CD4-positive, alpha-beta memory T cell (primary cell): ENCODE results near the gene PTPN14. TPM values are rescaled to one million over a fixed set of nuclear protein-coding genes. Genes with fewer than 3 reads are reported as not detected.

Experiments
- CTCF ChIA-PET: fragments of 350-600 bp; sonication (Branson Sonifier 250); formaldehyde crosslinking; loops from one replicate; lab custom pipeline; 2021; ENCODE audit warnings: inconsistent platforms; ENCODE audit not compliant: partially characterized antibody; lab: Charles Lee
- POLR2A ChIA-PET: fragments of 350-600 bp; sonication (Branson Sonifier 250); formaldehyde crosslinking; loops from one replicate; lab custom pipeline; 2021; ENCODE audit not compliant: partially characterized antibody; lab: Charles Lee
- DNase-seq, 5 donors: peaks; one replicate each; pipeline versions ENCODE4 v3.0.0 to v3.0.0-alpha.2; 2020 to 2022; ENCODE audit warnings: mixed read lengths in 1 of 5
- H3K27ac ChIP-seq: one replicate; pipeline ENCODE4 v1.7.0; 2013; ENCODE audit warnings: low read depth, low read length
- H3K27me3 ChIP-seq: 2 replicates; pipeline ENCODE4 v1.7.0; 2013; ENCODE audit warnings: mild to moderate bottlenecking, low read length, moderate library complexity; ENCODE audit not compliant: insufficient read depth
- H3K36me3 ChIP-seq: 2 replicates; pipeline ENCODE4 v1.7.0; 2013; ENCODE audit warnings: mild to moderate bottlenecking, low read length, moderate library complexity; ENCODE audit not compliant: insufficient read depth
- H3K4me1 ChIP-seq: 2 replicates; pipeline ENCODE4 v1.7.0; 2013; ENCODE audit warnings: mild to moderate bottlenecking, low read length, moderate library complexity; ENCODE audit not compliant: insufficient read depth
- H3K4me3 ChIP-seq, 2 donors: one replicate each; pipeline ENCODE4 v1.7.0; 2013; ENCODE audit warnings: low read length in 2 of 2, mild to moderate bottlenecking in 1 of 2
- H3K9me3 ChIP-seq, 2 donors: one replicate each; pipeline ENCODE4 v1.7.0; 2013; ENCODE audit warnings: low read length in 2 of 2, control low read depth in 1 of 2; ENCODE audit not compliant: control insufficient read depth in 1 of 2
- H3K27ac Mint-ChIP-seq, 7 donors: one replicate each; pipeline ENCODE4 v1.8.0; 2020 to 2021; ENCODE audit warnings: mixed read lengths in 7 of 7, mild to moderate bottlenecking in 6 of 7, inconsistent platforms in 3 of 7, moderate library complexity in 3 of 7
- H3K27me3 Mint-ChIP-seq, 2 donors: one replicate each; pipeline ENCODE4 v1.8.0; 2020 to 2021; ENCODE audit warnings: mixed read lengths in 2 of 2
- H3K36me3 Mint-ChIP-seq, 2 donors: one replicate each; pipeline ENCODE4 v1.8.0; 2020 to 2021; ENCODE audit warnings: mixed read lengths in 2 of 2, inconsistent platforms in 1 of 2, mild to moderate bottlenecking in 1 of 2
- H3K4me1 Mint-ChIP-seq, 4 donors: one replicate each; pipeline ENCODE4 v1.8.0; 2020 to 2021; ENCODE audit warnings: mixed read lengths in 4 of 4, mild to moderate bottlenecking in 1 of 4
- H3K4me3 Mint-ChIP-seq, 8 donors: one replicate each; pipeline ENCODE4 v1.8.0; 2020 to 2021; ENCODE audit warnings: mixed read lengths in 8 of 8, mild to moderate bottlenecking in 7 of 8, moderate library complexity in 6 of 8, inconsistent platforms in 3 of 8
- H3K9me3 Mint-ChIP-seq, 8 donors: one replicate each; pipeline ENCODE4 v1.8.0; 2020 to 2021; ENCODE audit warnings: mixed read lengths in 8 of 8, mild to moderate bottlenecking in 5 of 8, inconsistent platforms in 3 of 8, moderate library complexity in 1 of 8
- intact Hi-C: fragments of 100-400 bp; cut with micrococcal nuclease; formaldehyde crosslinking; loops from one replicate; pipeline ENCODE4 v1.15.1; 2023
- polyA plus RNA-seq, 2 donors: library from polyadenylated mRNA; unstranded; fragments of 300-500 nt; fragmentation: Illumina TruSeq; gene quantifications; one replicate each; pipeline ENCODE4 v1.2.3, GENCODE V29; 2021
- total RNA-seq, 2 experiments: library from RNA; stranded (reverse); gene quantifications; one replicate each; pipeline ENCODE4 v1.2.3, GENCODE V29; 2021

PTPN14 gene
- total and polyA plus RNA-seq, 4 experiments from 2014 or later: 0.03 to 0.28 (median 0.20) TPM; not detected in 1

DNA sequence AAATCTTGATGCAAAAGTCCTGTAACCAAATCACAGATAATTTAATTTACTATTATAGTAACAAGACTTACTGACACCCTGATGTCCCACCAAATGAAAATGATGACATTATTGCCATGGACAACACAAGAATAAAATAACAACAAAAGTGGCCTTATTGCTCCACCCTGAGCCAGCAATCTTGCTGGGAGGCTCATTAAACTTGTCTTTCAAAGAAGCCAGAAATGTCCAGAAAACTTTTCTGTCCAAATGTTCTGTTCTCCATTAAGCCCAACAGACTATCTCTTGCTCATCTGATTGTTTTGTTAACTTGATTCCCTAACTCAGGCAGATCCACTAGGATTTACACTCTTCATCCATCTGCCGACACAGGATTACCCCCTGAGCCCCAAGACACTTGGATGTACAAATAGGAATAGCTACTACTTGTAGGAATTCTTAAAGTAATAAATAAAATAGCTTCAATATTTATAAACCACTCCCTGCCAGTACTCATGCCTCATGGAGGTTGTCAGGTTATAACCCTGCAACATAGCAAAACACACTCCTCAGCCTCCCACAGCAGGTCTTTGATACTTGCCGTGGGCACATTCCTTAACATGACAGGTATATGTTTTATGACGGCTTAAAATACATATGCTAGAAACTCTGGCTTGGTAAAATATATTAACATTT is 84.9 kb downstream of the PTPN14 start:
- peaks cover 1 to 13% of the 10 kb centered on the region in 2 donors for H3K27me3 Mint-ChIP-seq
- Histone ChIP-seq H3K4me1 (no peaks in the 10 kb centered on the region), H3K27ac (no peak overlapping the region), H3K27me3 (no peaks in the 10 kb centered on the region), H3K36me3 (no peaks in the 10 kb centered on the region), H3K9me3 (no peaks in the 10 kb centered on the region), H3K4me3 (no peak overlapping the region)
- no peaks in the 10 kb centered on the region for H3K4me1 Mint-ChIP-seq
- no peak overlapping the region for H3K27ac Mint-ChIP-seq
- POLR2A ChIA-PET: no interaction called here
- H3K36me3 Mint-ChIP-seq: no peaks in the 10 kb centered on the region
- intact Hi-C loops: no loop called here
- CTCF ChIA-PET: no interaction called here
- no peaks in the 10 kb centered on the region for H3K9me3 Mint-ChIP-seq
- no peak overlapping the region for H3K4me3 Mint-ChIP-seq
- no peak for DNase-seq

- no peak overlapping the region for H3K4me3 ChIP-seq
- ChIA-PET CTCF (no interaction called here), POLR2A (no interaction called here)
- Mint-ChIP-seq H3K27me3 (peaks cover 1 to 8% of the 10 kb centered on the region in 2 donors), H3K27ac (peak overlapping the region in 1 of 7 donors; percentile 30), H3K4me1 (no peaks in the 10 kb centered on the region), H3K36me3 (no peaks in the 10 kb centered on the region), H3K9me3 (no peaks in the 10 kb centered on the region), H3K4me3 (no peak overlapping the region)
- no peaks in the 10 kb centered on the region for H3K36me3 ChIP-seq
- no peaks in the 10 kb centered on the region for H3K4me1 ChIP-seq
- no peaks in the 10 kb centered on the region for H3K9me3 ChIP-seq
- DNase-seq: no peak
- no peaks in the 10 kb centered on the region for H3K27me3 ChIP-seq
- no peak overlapping the region for H3K27ac ChIP-seq
- intact Hi-C loops: no loop called here
These were observed 86.7 kb downstream of the PTPN14 start for GRCh38 chr1:214464445-214465287.

DNA sequence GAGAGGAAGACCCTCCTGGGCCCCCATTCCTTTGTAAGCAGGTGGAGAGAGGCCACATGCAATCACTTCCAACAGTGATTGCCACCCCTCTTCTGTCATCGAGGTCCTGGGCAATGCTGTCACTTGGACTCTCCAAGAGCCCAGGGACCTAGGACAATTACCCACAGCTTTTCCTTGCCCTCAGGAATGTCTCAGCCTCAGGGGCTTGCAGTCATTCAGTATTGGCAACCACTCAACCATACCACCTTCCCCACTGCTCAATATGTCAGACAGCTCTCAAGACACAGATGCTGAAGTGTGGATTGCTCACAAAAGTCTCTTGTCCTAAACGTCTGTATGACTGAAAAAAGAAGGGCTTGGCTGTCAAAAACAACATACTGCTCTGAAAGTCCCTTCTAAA is 87.8 kb downstream of the PTPN14 start:
- Histone ChIP-seq H3K27ac (no peak overlapping the region), H3K27me3 (no peaks in the 10 kb centered on the region), H3K9me3 (no peaks in the 10 kb centered on the region), H3K4me1 (no peaks in the 10 kb centered on the region), H3K4me3 (no peak overlapping the region), H3K36me3 (no peaks in the 10 kb centered on the region)
- no peak overlapping the region for H3K4me3 Mint-ChIP-seq
- POLR2A ChIA-PET: no interaction called here
- no peaks in the 10 kb centered on the region for H3K36me3 Mint-ChIP-seq
- CTCF ChIA-PET: no interaction called here
- no peak overlapping the region for H3K27ac Mint-ChIP-seq
- H3K4me1 Mint-ChIP-seq: no peaks in the 10 kb centered on the region
- H3K9me3 Mint-ChIP-seq: no peaks in the 10 kb centered on the region
- intact Hi-C loops: no loop called here
- H3K27me3 Mint-ChIP-seq: peaks cover 1 to 5% of the 10 kb centered on the region in 2 donors
- DNase-seq: no peak

GRCh38 chr1:214462882-214463281 is 88.5 kb downstream of the PTPN14 start:
- Mint-ChIP-seq H3K4me3 (no peak overlapping the region), H3K4me1 (no peaks in the 10 kb centered on the region), H3K9me3 (no peaks in the 10 kb centered on the region), H3K27me3 (peaks cover 1 to 5% of the 10 kb centered on the region in 2 donors), H3K36me3 (no peaks in the 10 kb centered on the region), H3K27ac (no peak overlapping the region)
- DNase-seq: no peak
- no peak overlapping the region for H3K27ac ChIP-seq
- H3K27me3 ChIP-seq: no peaks in the 10 kb centered on the region
- no peaks in the 10 kb centered on the region for H3K4me1 ChIP-seq
- H3K4me3 ChIP-seq: no peak overlapping the region
- H3K36me3 ChIP-seq: no peaks in the 10 kb centered on the region
- ChIA-PET POLR2A (no interaction called here), CTCF (no interaction called here)
- intact Hi-C loops: no loop called here
- no peaks in the 10 kb centered on the region for H3K9me3 ChIP-seq

DNA sequence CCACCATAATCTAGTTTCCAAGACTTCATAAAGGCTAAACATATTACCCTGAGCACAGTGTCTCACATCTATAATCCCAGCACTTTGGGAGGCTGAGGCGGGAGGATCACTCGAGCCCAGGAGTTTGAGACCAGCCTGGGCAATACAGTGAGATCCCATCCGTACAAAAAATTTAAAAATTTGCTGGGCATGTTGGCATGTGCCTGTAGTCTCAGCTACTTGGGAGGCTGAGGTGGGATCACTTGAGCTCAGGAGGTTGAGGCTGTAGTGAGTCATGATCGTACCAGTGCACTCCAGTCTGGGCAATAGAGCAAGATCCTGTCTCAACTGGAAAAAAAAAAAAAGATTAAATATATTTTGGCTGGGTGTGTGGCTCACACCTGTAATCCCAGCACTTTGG is 90.1 kb downstream of the PTPN14 start:
- no peak overlapping the region for H3K4me3 Mint-ChIP-seq
- ChIA-PET POLR2A (no interaction called here), CTCF (no interaction called here)
- Histone ChIP-seq H3K9me3 (no peaks in the 10 kb centered on the region), H3K4me1 (no peaks in the 10 kb centered on the region), H3K27me3 (no peaks in the 10 kb centered on the region), H3K36me3 (no peaks in the 10 kb centered on the region), H3K27ac (no peak overlapping the region), H3K4me3 (no peak overlapping the region)
- no peaks in the 10 kb centered on the region for H3K36me3 Mint-ChIP-seq
- no peak for DNase-seq
- no peaks in the 10 kb centered on the region for H3K4me1 Mint-ChIP-seq
- H3K27ac Mint-ChIP-seq: no peak overlapping the region
- no peaks in the 10 kb centered on the region for H3K9me3 Mint-ChIP-seq
- intact Hi-C loops: no loop called here
- H3K27me3 Mint-ChIP-seq: peaks cover 0 to 5% of the 10 kb centered on the region in 2 donors

- no peak overlapping the region for H3K4me3 Mint-ChIP-seq
These were observed 91.0 kb downstream of the PTPN14 start for GRCh38 chr1:214460304-214460916.

DNA sequence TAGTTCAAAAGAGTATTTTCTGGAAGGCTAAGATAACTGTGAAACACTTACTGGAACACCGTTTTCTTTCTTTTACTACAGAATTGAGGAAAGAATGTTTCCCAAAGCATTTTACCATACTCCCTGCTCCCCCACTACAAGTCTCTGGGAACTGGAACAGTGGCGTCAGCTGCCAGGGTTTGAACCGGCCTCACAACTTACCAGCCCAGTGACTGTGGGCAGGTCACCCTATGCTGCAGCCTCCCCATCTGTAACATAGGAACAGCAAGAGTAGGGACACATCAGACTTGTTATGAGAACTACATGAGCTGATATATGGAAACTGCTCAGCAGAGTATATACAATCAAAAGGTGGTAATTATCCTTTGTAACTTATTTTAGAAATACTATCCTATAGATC is 91.5 kb downstream of the PTPN14 start:
- Mint-ChIP-seq H3K9me3 (no peaks in the 10 kb centered on the region), H3K4me3 (no peak overlapping the region), H3K27me3 (peaks cover 0 to 4% of the 10 kb centered on the region in 2 donors), H3K36me3 (no peaks in the 10 kb centered on the region), H3K4me1 (no peaks in the 10 kb centered on the region), H3K27ac (no peak overlapping the region)
- Histone ChIP-seq H3K4me3 (no peak overlapping the region), H3K4me1 (no peaks in the 10 kb centered on the region), H3K9me3 (no peaks in the 10 kb centered on the region), H3K36me3 (no peaks in the 10 kb centered on the region), H3K27ac (no peak overlapping the region), H3K27me3 (no peaks in the 10 kb centered on the region)
- intact Hi-C loops: no loop called here
- DNase-seq: no peak
- POLR2A ChIA-PET: no interaction called here
- CTCF ChIA-PET: no interaction called here

More at GRCh38 chr1:214460304-214460916, 91.0 kb downstream of the PTPN14 start:
- Mint-ChIP-seq H3K9me3 (no peaks in the 10 kb centered on the region), H3K27me3 (peaks cover 0 to 5% of the 10 kb centered on the region in 2 donors), H3K36me3 (no peaks in the 10 kb centered on the region), H3K27ac (no peak overlapping the region), H3K4me1 (no peaks in the 10 kb centered on the region)
- ChIA-PET CTCF (no interaction called here), POLR2A (no interaction called here)
- no peaks in the 10 kb centered on the region for H3K36me3 ChIP-seq
- no peaks in the 10 kb centered on the region for H3K9me3 ChIP-seq
- H3K4me1 ChIP-seq: no peaks in the 10 kb centered on the region
- DNase-seq: no peak
- intact Hi-C loops: no loop called here
- no peak overlapping the region for H3K27ac ChIP-seq
- H3K27me3 ChIP-seq: no peaks in the 10 kb centered on the region
- H3K4me3 ChIP-seq: no peak overlapping the region
